Fibroblast of skin of abdomen (primary cell): ENCODE data around the gene FAM136A.
"Not testable (repeated sequence)": the region's sequence is repeated elsewhere in the genome, so short reads cannot be mapped to it uniquely, and the experiment has no call there.

Experiments used
- DNase-seq: peaks from one replicate; pipeline ENCODE4 v3.0.0-alpha.2; 2013

The FAM136A gene

GRCh38 chr2:70297828-70298227 is 4.0 kb downstream of the FAM136A start:
- DNase-seq, result not testable (repeated sequence)

GRCh38 chr2:70283500-70284191 is 18.2 kb downstream of the FAM136A start:
- no peak for DNase-seq

GRCh38 chr2:70282439-70282838 is 19.4 kb downstream of the FAM136A start:
- no peak for DNase-seq

- DNase-seq, result no peak
Observed at GRCh38 chr2:70280242-70280798, 21.5 kb downstream of the FAM136A start.

- DNase-seq, result no peak
Observed at GRCh38 chr2:70270323-70270722, 31.5 kb downstream of the FAM136A start.

GRCh38 chr2:70269422-70270302 is 32.2 kb downstream of the FAM136A start:
- DNase-seq, result not testable (repeated sequence)

- DNase-seq, result not testable (repeated sequence)
Observed at GRCh38 chr2:70266925-70267324, 34.9 kb downstream of the FAM136A start.

GRCh38 chr2:70261501-70261900 is 40.4 kb downstream of the FAM136A start:
- no peak for DNase-seq

GRCh38 chr2:70258532-70258875 is 43.4 kb downstream of the FAM136A start:
- DNase-seq, result no peak

- DNase-seq, result no peak
Observed at GRCh38 chr2:70255637-70256314, 46.1 kb downstream of the FAM136A start.

- DNase-seq, result no peak
Observed at GRCh38 chr2:70250434-70250833, 51.4 kb downstream of the FAM136A start.

GRCh38 chr2:70248181-70248847 is 53.6 kb downstream of the FAM136A start, which contains the start of gene TIA1:
Gene TIA1, minus strand, starts transcription at chr2:70248628. Its CDS starts 198 bp downstream, at chr2:70248430.
- peak; percentile 98 for DNase-seq

- DNase-seq, result peak; percentile 33
Observed at GRCh38 chr2:70247364-70248180, 54.3 kb downstream of the FAM136A start.
